K562 (cell line): ENCODE measurements around the gene TMEM45B. TPM values are rescaled to one million over a fixed set of nuclear protein-coding genes. Genes with fewer than 3 reads are reported as not detected.
"Not testable (repeated sequence)": the region's sequence is repeated elsewhere in the genome, so short reads cannot be mapped to it uniquely, and the experiment has no call there.

Experiments
- ATAC-seq: fragments of 200-7000 bp; cut with Tn5 transposase; 3 replicates; pipeline ENCODE4 v1.9.1; 2020; ENCODE audit warnings: moderate library complexity
- BruUV-seq: library from RNA; stranded (reverse); fragments of 400-500 nt; replicated peaks from 2 replicates; lab custom pipeline; 2021; lab: Mats Ljungman, UMichigan
- CTCF ChIA-PET: fragments of 300-600 bp; formaldehyde crosslinking; extraction: SDS; loops from one replicate; lab custom pipeline; 2021; ENCODE audit warnings: low intra/inter-chr PET ratio; lab: Yijun Ruan, JAX
- POLR2A ChIA-PET: fragments of 300-600, 350-650 bp; sonication (Branson Sonifier 250); formaldehyde crosslinking; extraction: SDS; loops from one replicate; lab custom pipeline; 2021; ENCODE audit warnings: antibody characterized with exemption, inconsistent platforms; lab: Yijun Ruan, JAX
- DNase-seq, 4 experiments: peaks; one replicate each; pipeline versions ENCODE4 v3.0.0 to v3.0.0-alpha.2; 2011 to 2018; ENCODE audit warnings: low spot score in 3 of 4, mixed read lengths in 3 of 4; ENCODE audit errors: extremely low read depth in 1 of 4
- FAIRE-seq: peaks from 2 replicates; lab custom pipeline; 2011; peaks lifted over from hg19 to GRCh38; lab: Jason Lieb, UNC
- H2AFZ ChIP-seq: 2 replicates; pipeline ENCODE4 v1.6.0; 2011; ENCODE audit warnings: low read depth, low read length, control low read depth, inconsistent platforms
- H3K27ac ChIP-seq: fragments of 200-600 bp; 3 replicates; pipeline ENCODE4 v1.8.0; 2011; ENCODE audit warnings: low read depth, mild to moderate bottlenecking, control low read depth, inconsistent platforms, low read length, moderate library complexity, mixed read lengths; ENCODE audit errors: extremely low read depth
- H3K27me3 ChIP-seq, 2 experiments: fragments of 300-600 bp in 1 of 2; 2 replicates in 1 of 2; 3 replicates in 1 of 2; pipeline versions ENCODE4 v1.6.0 to v1.8.0; 2011; ENCODE audit warnings: inconsistent platforms in 2 of 2, low read length in 2 of 2, mild to moderate bottlenecking in 1 of 2, mixed read lengths in 1 of 2, moderate library complexity in 1 of 2; ENCODE audit not compliant: control insufficient read depth in 2 of 2, insufficient read depth in 2 of 2
- H3K36me3 ChIP-seq: fragments of 300-600 bp; 3 replicates; pipeline ENCODE4 v1.8.0; 2011; ENCODE audit warnings: mild to moderate bottlenecking, low read length, inconsistent platforms; ENCODE audit not compliant: control insufficient read depth, insufficient read depth
- H3K4me1 ChIP-seq, 2 experiments: fragments of 200-600 bp in 1 of 2; replicated peaks in 1 of 2; 2 replicates in 1 of 2; 3 replicates in 1 of 2; pipeline versions ENCODE4 v1.5.1 to v1.8.0; 2011; ENCODE audit warnings: inconsistent platforms in 2 of 2, low read length in 2 of 2, mild to moderate bottlenecking in 1 of 2, mixed read lengths in 1 of 2, moderate library complexity in 1 of 2; ENCODE audit not compliant: control insufficient read depth in 2 of 2, insufficient read depth in 2 of 2
- H3K4me2 ChIP-seq: 2 replicates; pipeline ENCODE4 v1.6.1; 2011; ENCODE audit warnings: low read length, control low read depth, inconsistent platforms, mixed read lengths; ENCODE audit not compliant: insufficient read depth
- H3K4me3 ChIP-seq: fragments of 200-600 bp; sonication (generic), shearing (Covaris generic); 2 replicates; pipeline ENCODE4 v1.5.1; 2016; ENCODE audit warnings: control low read depth, inconsistent platforms
- H3K79me2 ChIP-seq: fragments of 200-600 bp; 3 replicates; pipeline ENCODE4 v1.8.0; 2011; ENCODE audit warnings: low read length, inconsistent platforms; ENCODE audit not compliant: control insufficient read depth, insufficient read depth
- H3K9ac ChIP-seq, 2 experiments: 2 replicates each; pipeline versions ENCODE4 v1.6.0 to v1.6.1; 2011; ENCODE audit warnings: low read depth in 2 of 2, low read length in 2 of 2, control low read depth in 1 of 2, inconsistent platforms in 1 of 2, mild to moderate bottlenecking in 1 of 2, mixed read lengths in 1 of 2; ENCODE audit not compliant: insufficient read depth in 1 of 2
- H3K9me1 ChIP-seq: one replicate; pipeline ENCODE4 v1.6.0; 2011; ENCODE audit warnings: inconsistent platforms, mild to moderate bottlenecking, low read length, moderate library complexity; ENCODE audit not compliant: control insufficient read depth, insufficient read depth
- H3K9me3 ChIP-seq: replicated peaks from 2 replicates; pipeline ENCODE4 v1.5.1; 2011; ENCODE audit warnings: low read depth, low read length, inconsistent platforms; ENCODE audit not compliant: control insufficient read depth, insufficient read depth
- H4K20me1 ChIP-seq: replicated peaks from 2 replicates; pipeline ENCODE4 v1.6.1; 2011; ENCODE audit warnings: low read length, inconsistent platforms, mixed read lengths; ENCODE audit not compliant: control insufficient read depth, insufficient read depth
- EP400 ChIP-seq: fragments of 450-650 bp; IDR thresholded peaks from 2 replicates; pipeline ENCODE4 v1.6.1; 2017; ENCODE audit warnings: antibody characterized with exemption, mild to moderate bottlenecking, moderate library complexity
- RAD21 ChIP-seq, 2 experiments: fragments of 250-450 bp in 1 of 2; fragments of 450-650 bp in 1 of 2; sonication (Bioruptor Pico) in 1 of 2; formaldehyde crosslinking in 1 of 2; IDR thresholded peaks in 1 of 2; conservative IDR thresholded peaks in 1 of 2; 2 replicates each; pipeline versions ENCODE4 v1.4.0 to v1.8.0; 2020 to 2022; ENCODE audit warnings: mild to moderate bottlenecking in 2 of 2, moderate library complexity in 1 of 2
- ZNF778 ChIP-seq: fragments of 450-650 bp; formaldehyde crosslinking; IDR thresholded peaks from 2 replicates; pipeline ENCODE4 v1.4.0; 2020; ENCODE audit warnings: mild to moderate bottlenecking, moderate library complexity
- WGBS: fragments of 100-300 bp; shearing (Covaris generic); methylation state at CpG from one replicate; pipeline ENCODE4 v1.1.6; 2016; ENCODE audit warnings: low coverage, mixed read lengths; ENCODE audit not compliant: insufficient coverage; ENCODE audit errors: missing lambda C conversion rate; 5-methylcytosine and 5-hydroxymethylcytosine counted together
- in situ Hi-C: fragments of 300-500 bp; cut with MboI; formaldehyde crosslinking; loops from 4 replicates; pipeline ENCODE4 v1.15.0; 2018; ENCODE audit warnings: inconsistent platforms, mixed read lengths
- intact Hi-C: fragments of 100-400 bp; cut with micrococcal nuclease; formaldehyde crosslinking; loops from 2 replicates; pipeline ENCODE4 v1.14.2; 2022
- polyA plus RNA-seq, 8 experiments: library from polyadenylated mRNA; depleted of rRNA in 4 of 8; stranded (reverse) in 5 of 8; unstranded in 3 of 8; fragments of >200 nt; fragmentation: Nextera tagmentation in 2 of 8; fragmentation: Illumina TruSeq in 1 of 8; extraction: Ambion mirVana in 2 of 8; extraction: Trizol in 1 of 8; gene quantifications; 2 replicates each; pipeline versions ENCODE4 v1.2.1 to v1.2.3, GENCODE V29; 2011 to 2014; ENCODE audit warnings: inconsistent platforms in 1 of 8, missing spikeins in 1 of 8
- total RNA-seq, 7 experiments: library from RNA; depleted of rRNA in 6 of 7; stranded (reverse); fragments of >200 nt in 6 of 7; fragmentation: Illumina TruSeq in 2 of 7; extraction: Trizol in 2 of 7; gene quantifications; 2 replicates each; pipeline versions ENCODE4 v1.2.1 to v1.2.3, GENCODE V29; 2011 to 2021; ENCODE audit warnings: low replicate concordance in 1 of 7
- TF ChIP-seq, protein P1 (sequence below), 3 experiments: IDR thresholded peaks in 2 of 3; conservative IDR thresholded peaks in 1 of 3; 2 replicates each; pipeline ENCODE4 v1.5.1; 2011 to 2012; ENCODE audit warnings: low read length in 3 of 3, mild to moderate bottlenecking in 3 of 3, control low read depth in 2 of 3, improper control_type of control experiment in 1 of 3, inconsistent platforms in 1 of 3, low read depth in 1 of 3, mixed read lengths in 1 of 3, moderate library complexity in 1 of 3; ENCODE audit not compliant: insufficient read depth in 2 of 3

TMEM45B gene
- total and polyA plus RNA-seq, 9 of the 15 experiments (the other 6 are each of a cell fraction or from before 2014, with no cell fraction given) = 0.07 TPM; not detected in 8

DNA sequence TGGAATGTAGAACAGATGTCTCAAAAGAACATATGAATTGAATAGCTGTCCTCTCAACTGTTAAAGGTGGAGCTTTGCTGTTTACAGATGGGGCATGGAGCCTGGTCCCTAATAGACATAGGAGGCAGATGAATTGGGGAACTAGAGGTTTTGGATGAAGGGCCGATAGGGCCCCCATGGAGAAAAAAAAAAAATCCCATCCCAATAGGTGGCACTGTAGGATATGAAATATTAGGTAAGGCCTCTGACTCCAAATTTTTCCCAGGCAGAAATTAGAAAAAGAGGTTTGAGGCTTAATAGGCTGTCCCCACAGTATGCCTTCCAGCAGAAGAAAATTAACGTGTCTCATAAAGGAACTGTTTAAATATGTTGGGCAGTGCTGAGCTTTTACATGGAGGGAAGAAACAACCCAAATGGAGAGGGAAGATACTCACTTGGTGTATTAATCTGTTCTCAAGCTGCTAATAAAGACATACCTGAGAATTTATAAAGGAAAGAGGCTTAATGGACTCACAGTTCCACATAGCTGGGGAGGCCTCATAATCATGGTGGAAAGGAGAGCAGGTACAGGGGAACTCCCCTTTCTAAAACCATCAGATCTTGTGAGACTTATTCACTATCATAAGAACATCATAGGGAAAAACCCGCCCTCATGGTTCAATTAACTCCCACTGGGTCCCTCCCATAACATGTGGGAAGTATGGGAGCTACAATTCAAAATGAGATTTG, 30.1 kb upstream of the TMEM45B start:
- no peak overlapping the region for H3K4me2 ChIP-seq
- H3K4me1 ChIP-seq = no peaks in the 10 kb centered on the region
- ATAC-seq (peak; percentile 59; the same call in 2 of the 3 replicates), FAIRE-seq (no peak), DNase-seq (peak in 1 of 4 experiments; percentile 15)
- no peak overlapping the region for H3K9ac ChIP-seq
- no peak for TF ChIP-seq EP400
- TF ChIP-seq, protein P1, sequence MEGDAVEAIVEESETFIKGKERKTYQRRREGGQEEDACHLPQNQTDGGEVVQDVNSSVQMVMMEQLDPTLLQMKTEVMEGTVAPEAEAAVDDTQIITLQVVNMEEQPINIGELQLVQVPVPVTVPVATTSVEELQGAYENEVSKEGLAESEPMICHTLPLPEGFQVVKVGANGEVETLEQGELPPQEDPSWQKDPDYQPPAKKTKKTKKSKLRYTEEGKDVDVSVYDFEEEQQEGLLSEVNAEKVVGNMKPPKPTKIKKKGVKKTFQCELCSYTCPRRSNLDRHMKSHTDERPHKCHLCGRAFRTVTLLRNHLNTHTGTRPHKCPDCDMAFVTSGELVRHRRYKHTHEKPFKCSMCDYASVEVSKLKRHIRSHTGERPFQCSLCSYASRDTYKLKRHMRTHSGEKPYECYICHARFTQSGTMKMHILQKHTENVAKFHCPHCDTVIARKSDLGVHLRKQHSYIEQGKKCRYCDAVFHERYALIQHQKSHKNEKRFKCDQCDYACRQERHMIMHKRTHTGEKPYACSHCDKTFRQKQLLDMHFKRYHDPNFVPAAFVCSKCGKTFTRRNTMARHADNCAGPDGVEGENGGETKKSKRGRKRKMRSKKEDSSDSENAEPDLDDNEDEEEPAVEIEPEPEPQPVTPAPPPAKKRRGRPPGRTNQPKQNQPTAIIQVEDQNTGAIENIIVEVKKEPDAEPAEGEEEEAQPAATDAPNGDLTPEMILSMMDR (IDR thresholded peaks at IDR 0.05 in 2 of 3, conservative IDR thresholded peaks at IDR 0.05 in 1 of 3; ENCODE audit: insufficient read depth in 2 of 3, low read depth in 1 of 3, low read length in 3 of 3) = peak; percentile 33 to 57 (median 34); a peak in 4 of 6 replicates
- TF ChIP-seq ZNF778 (CRISPR knock-in tag) = no peak
- peak in 1 of 2 experiments; percentile 31; a peak in 1 of 4 replicates for TF ChIP-seq RAD21 (CRISPR knock-in tag; conservative IDR thresholded peaks at IDR 0.05 in 1 of 2, IDR thresholded peaks at IDR 0.05 in 1 of 2)
- no peaks in the 10 kb centered on the region for H3K36me3 ChIP-seq
- ChIA-PET CTCF (no interaction called here), POLR2A (no interaction called here)
- no peaks in the 10 kb centered on the region for H3K79me2 ChIP-seq
- H3K9me1 ChIP-seq = no peaks in the 10 kb centered on the region
- H2AFZ ChIP-seq = no peak overlapping the region
- WGBS = 0% methylated on average over 3 of the region's 3 CpGs
- no peak overlapping the region for H3K4me3 ChIP-seq
- intact Hi-C loops = loop anchor here (10.0 kb wide), 1 partner anchor 349 kb away; no protein-coding TSS in a partner anchor
- H4K20me1 ChIP-seq = no peaks in the 10 kb centered on the region
- BruUV-seq = no TSS peak
- no peaks in the 10 kb centered on the region for H3K27me3 ChIP-seq
- in situ Hi-C loops = no loop called here
- no peaks in the 10 kb centered on the region for H3K9me3 ChIP-seq
- H3K27ac ChIP-seq = no peak overlapping the region

- H3K9me1 ChIP-seq, H4K20me1 ChIP-seq, H3K79me2 ChIP-seq, H3K27ac ChIP-seq, BruUV-seq, H3K36me3 ChIP-seq, H3K9ac ChIP-seq, FAIRE-seq, DNase-seq, H2AFZ ChIP-seq, H3K4me1 ChIP-seq, CTCF ChIA-PET, H3K9me3 ChIP-seq, ATAC-seq, H3K4me3 ChIP-seq, H3K4me2 ChIP-seq, in situ Hi-C loops, H3K27me3 ChIP-seq: not testable (repeated sequence)
- intact Hi-C loops = loop anchor here (10.0 kb wide), 1 partner anchor 349 kb away; no protein-coding TSS in a partner anchor
- POLR2A ChIA-PET = interaction anchor here (0.7 kb wide), 1 partner anchor 1576 kb away, joined by 4 read pairs; no protein-coding TSS in a partner anchor
- 0% methylated on average over 2 of the region's 2 CpGs for WGBS
Measured at GRCh38 chr11:129786112-129786416, 29.6 kb upstream of the TMEM45B start.
